AG04449 (cell line): ENCODE results near the gene ZFHX3.

Source experiments
- CTCF ChIA-PET: fragments of 350-600 bp; formaldehyde crosslinking; extraction: SDS; loops from one replicate; lab custom pipeline; 2021; ENCODE audit warnings: antibody characterized with exemption; lab: Yijun Ruan, JAX
- POLR2A ChIA-PET: fragments of 400-600, 350-600 bp; formaldehyde crosslinking; extraction: SDS; loops from one replicate; lab custom pipeline; 2020; ENCODE audit warnings: antibody characterized with exemption, inconsistent platforms; lab: Yijun Ruan, JAX
- DNase-seq: peaks from one replicate; pipeline ENCODE4 v3.0.0-alpha.2; 2010; ENCODE audit warnings: low read depth, low spot score
- H3K4me3 ChIP-seq: 2 replicates; pipeline ENCODE4 v1.5.1; 2011; ENCODE audit warnings: low read depth, mild to moderate bottlenecking, control low read depth, low read length
- TF ChIP-seq, protein P1 (sequence below): IDR thresholded peaks from one replicate; pipeline ENCODE4 v1.5.1; 2011; ENCODE audit warnings: mild to moderate bottlenecking, moderate library complexity, low read length, control low read depth, inconsistent platforms; ENCODE audit not compliant: insufficient read depth; ENCODE audit errors: missing control alignments

The ZFHX3 gene

DNA sequence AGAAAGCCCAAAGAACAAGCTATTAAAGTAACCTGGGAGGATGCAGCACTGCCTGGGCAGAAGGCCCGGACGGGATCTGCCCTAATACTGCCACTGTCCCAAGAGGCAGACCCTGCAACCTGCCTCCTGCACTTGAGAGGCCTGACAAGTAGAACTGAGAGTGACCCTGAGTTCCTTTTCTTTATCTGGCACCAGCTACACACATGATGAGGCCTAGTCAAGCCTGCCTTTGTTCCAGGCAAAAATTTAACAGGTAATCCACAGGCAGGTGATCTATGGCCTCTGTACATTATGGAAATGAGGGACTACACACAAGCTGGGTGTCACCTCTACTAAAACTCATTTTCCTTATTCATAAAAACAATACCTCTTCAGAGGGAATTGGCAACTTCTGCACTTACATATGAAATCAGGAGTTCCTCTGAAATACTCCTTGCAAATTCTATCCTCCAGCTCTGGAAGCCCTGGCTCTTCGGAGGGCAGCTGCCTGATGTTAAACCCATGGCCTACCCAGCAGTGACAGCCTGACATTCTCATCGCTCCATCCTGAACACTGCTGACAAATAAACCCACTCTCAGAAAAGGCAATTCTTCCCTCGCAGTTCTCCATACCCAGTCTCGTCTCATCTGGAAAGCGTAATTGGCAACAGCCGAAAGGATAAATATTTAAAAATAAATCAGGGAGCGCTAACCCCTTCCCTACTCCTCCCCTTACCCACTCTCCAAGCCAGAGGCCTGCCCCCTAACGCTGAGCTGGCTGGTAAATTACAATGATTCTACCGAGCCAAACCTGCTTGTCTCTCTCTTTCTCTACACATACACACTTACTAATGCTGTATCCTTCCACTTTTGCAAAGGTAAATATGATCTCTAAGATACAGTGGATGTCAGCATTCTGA, 2.5 kb upstream of the ZFHX3 start:
- no peak overlapping the region for H3K4me3 ChIP-seq
- CTCF ChIA-PET: interaction anchor here (1.1 to 2.5 kb wide), 9 partner anchors 10 to 577 kb away, joined by 3 to 9 read pairs (median 4); no protein-coding TSS in a partner anchor
- TF ChIP-seq, protein P1, sequence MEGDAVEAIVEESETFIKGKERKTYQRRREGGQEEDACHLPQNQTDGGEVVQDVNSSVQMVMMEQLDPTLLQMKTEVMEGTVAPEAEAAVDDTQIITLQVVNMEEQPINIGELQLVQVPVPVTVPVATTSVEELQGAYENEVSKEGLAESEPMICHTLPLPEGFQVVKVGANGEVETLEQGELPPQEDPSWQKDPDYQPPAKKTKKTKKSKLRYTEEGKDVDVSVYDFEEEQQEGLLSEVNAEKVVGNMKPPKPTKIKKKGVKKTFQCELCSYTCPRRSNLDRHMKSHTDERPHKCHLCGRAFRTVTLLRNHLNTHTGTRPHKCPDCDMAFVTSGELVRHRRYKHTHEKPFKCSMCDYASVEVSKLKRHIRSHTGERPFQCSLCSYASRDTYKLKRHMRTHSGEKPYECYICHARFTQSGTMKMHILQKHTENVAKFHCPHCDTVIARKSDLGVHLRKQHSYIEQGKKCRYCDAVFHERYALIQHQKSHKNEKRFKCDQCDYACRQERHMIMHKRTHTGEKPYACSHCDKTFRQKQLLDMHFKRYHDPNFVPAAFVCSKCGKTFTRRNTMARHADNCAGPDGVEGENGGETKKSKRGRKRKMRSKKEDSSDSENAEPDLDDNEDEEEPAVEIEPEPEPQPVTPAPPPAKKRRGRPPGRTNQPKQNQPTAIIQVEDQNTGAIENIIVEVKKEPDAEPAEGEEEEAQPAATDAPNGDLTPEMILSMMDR: no peak
- POLR2A ChIA-PET: no interaction called here
- DNase-seq: no peak

DNA sequence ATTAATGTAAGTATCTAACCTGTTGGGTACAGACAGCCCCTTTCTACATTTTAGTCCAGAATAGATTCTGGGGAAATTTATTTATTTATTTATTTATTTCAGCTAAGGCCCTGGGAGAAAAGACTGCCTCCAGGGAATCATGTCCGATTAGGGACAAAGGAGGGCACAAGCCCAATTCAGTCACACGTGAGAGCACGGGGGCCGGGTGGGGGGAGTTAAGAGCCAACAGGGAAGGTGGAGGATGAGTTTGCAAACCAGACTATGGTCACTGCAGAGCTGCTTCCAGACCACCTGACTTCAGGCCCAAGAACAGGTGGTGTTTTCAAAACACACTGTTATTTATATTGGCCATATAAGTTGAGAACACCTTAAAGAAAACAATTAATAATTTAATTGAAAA, 1.6 kb upstream of the ZFHX3 start:
- ChIA-PET POLR2A (interaction anchor here (0.6 kb wide), 1 partner anchor 11 kb away, joined by 3 read pairs; no protein-coding TSS in a partner anchor), CTCF (interaction anchor here (1.1 to 2.5 kb wide), 7 partner anchors 9 to 576 kb away, joined by 3 to 9 read pairs (median 4); no protein-coding TSS in a partner anchor)
- no peak for DNase-seq
- no peak overlapping the region for H3K4me3 ChIP-seq
- TF ChIP-seq, protein P1: no peak

DNA sequence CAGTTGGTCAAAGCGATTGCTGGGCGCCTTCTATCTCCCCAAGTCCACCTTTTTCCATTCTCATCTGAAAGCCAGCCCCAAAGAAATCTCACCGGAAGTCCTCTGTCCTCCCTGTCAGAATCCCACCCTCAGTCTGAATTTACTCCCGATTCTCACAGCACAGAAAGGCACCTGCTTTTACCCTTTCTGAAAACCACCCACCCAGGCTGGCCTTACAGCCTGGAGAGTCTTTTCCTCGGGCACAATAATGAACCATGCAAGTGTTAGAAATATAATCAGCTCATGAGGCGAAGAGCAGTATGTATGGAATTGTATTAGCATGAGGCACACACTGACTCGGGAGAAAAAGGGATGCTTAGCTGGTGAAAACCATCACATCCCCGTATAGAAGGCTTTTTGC, 1.2 kb upstream of the ZFHX3 start:
- POLR2A ChIA-PET: no interaction called here
- H3K4me3 ChIP-seq: no peak overlapping the region
- TF ChIP-seq, protein P1: no peak
- DNase-seq: no peak
- CTCF ChIA-PET: interaction anchor here (1.1 to 1.8 kb wide), 3 partner anchors 13 to 576 kb away, joined by 3 to 5 read pairs (median 4); no protein-coding TSS in a partner anchor

DNA sequence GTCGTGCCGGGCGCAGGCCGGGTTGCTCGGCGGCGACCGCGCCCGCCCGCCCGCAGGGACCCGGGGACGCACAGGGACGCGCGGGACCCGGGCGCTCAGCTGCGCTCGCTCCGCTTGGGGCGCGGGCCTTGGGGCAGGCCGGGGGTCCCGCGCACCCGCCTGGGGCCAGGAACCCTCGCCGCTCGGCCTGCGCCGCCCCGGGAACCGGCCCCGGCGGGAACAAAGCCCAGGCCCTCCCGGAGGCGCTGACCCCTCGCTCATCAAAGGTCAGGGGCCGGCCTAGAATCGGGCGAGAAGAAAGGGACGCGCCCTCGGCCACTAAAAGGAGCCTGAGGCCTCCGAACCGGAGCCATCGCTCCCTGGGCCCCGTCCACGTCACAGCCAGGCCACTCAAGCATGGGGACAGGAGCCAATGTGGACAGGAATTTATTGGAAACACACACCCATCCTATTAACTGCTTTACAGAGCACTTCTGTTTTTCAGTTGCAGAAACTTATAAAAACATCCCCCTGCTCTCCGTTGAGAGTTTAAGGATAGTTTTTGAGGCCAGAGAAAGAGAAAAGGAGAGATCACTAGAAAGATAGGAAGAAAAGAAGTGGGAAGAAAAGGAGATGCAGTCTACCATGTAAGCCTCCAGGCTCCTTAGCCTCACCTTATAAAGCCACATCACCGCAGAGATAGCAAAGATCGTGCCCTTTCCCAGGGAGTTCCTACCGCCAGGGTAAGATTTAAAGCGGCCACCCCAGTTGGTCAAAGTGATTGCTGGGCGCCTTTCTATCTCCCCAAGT, 558 bp upstream of the ZFHX3 start:
- TF ChIP-seq, protein P1: no peak
- H3K4me3 ChIP-seq: peak overlapping the region; percentile 68
- DNase-seq: no peak
- ChIA-PET CTCF (interaction anchor here (1.3 to 6.8 kb wide), 4 partner anchors 11 to 829 kb away, joined by 3 to 32 read pairs (median 4); no protein-coding TSS in a partner anchor), POLR2A (interaction anchor here (1.5 to 1.6 kb wide), 2 partner anchors 153 to 167 kb away, joined by 4 to 5 read pairs; no protein-coding TSS in a partner anchor)

DNA sequence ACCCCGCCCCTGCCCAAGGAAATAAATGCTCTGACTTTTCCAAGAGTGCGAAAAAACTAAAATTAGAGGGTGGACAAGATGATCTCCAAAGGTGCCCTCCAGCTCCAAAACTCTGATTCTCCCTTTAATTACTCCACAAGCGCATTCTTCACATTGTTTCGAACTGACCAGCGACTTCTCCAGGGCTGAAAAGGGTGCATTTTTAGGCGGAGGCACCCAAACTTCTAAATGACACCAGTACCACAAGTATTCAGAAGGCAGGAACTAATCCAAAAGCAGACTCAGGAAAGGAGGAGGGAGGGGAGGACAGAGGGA, 750 bp downstream of the ZFHX3 start:
- POLR2A ChIA-PET: interaction anchor here (0.7 to 1.6 kb wide), 11 partner anchors 9 to 831 kb away, joined by 3 to 5 read pairs (median 3); no protein-coding TSS in a partner anchor
- H3K4me3 ChIP-seq: peak overlapping the region; percentile 68
- TF ChIP-seq, protein P1: no peak
- CTCF ChIA-PET: interaction anchor here (1.3 to 6.8 kb wide), 3 partner anchors 10 to 831 kb away, joined by 3 to 32 read pairs (median 3); no protein-coding TSS in a partner anchor
- DNase-seq: no peak
